K562 (cell line): ENCODE data around the gene LCN15. TPM values are rescaled to one million over a fixed set of nuclear protein-coding genes. Genes with fewer than 3 reads are reported as not detected.

ENCODE experiments used
- ATF6 ChIP-seq: sonication (generic); formaldehyde crosslinking; IDR thresholded peaks from 2 replicates; pipeline ENCODE4 v1.4.0; 2020; ENCODE audit warnings: mild to moderate bottlenecking, missing genetic modification reagents
- CBX3 ChIP-seq, 2 experiments: IDR thresholded peaks; 1 replicate in 1 of 2; 2 replicates in 1 of 2; pipeline ENCODE4 v1.6.1; 2012; ENCODE audit warnings: inconsistent platforms in 2 of 2, low read length in 2 of 2, borderline replicate concordance in 1 of 2, control low read depth in 1 of 2
- GATAD2A ChIP-seq: fragments of 450-650 bp; IDR thresholded peaks from 2 replicates; pipeline ENCODE4 v1.6.1; 2017
- KDM2B ChIP-seq: fragments of 250-450 bp; sonication (Bioruptor Pico); IDR thresholded peaks from 2 replicates; pipeline ENCODE4 v1.8.0; 2021; ENCODE audit warnings: mild to moderate bottlenecking, moderate library complexity
- NR4A1 ChIP-seq, 2 experiments: fragments of 250-450 bp in 1 of 2; fragments of 450-650 bp in 1 of 2; sonication (Bioruptor Pico) in 1 of 2; IDR thresholded peaks; 2 replicates each; pipeline versions ENCODE4 v1.4.0 to v1.6.1; 2016 to 2020; ENCODE audit warnings: mild to moderate bottlenecking in 2 of 2, missing compliant biosample characterization in 1 of 2, missing genetic modification characterization in 1 of 2, moderate library complexity in 1 of 2
- NRF1 ChIP-seq, 2 experiments: fragments of 450-650 bp; IDR thresholded peaks in 1 of 2; conservative IDR thresholded peaks in 1 of 2; 2 replicates each; pipeline ENCODE4 v1.6.1; 2014; ENCODE audit warnings: mild to moderate bottlenecking in 2 of 2
- RBM14 ChIP-seq: fragments of 200-400 bp; formaldehyde crosslinking; IDR thresholded peaks from 2 replicates; pipeline ENCODE4 v1.6.1; 2018; ENCODE audit warnings: low read depth, mild to moderate bottlenecking, low read length, moderate library complexity, borderline replicate concordance; ENCODE audit not compliant: insufficient read depth
- SMARCC2 ChIP-seq: fragments of 450-650 bp; IDR thresholded peaks from 2 replicates; pipeline ENCODE4 v1.6.1; 2017; ENCODE audit warnings: antibody characterized with exemption, moderate library complexity, mild to moderate bottlenecking, low read depth
- ZNF408 ChIP-seq: fragments of 250-450 bp; sonication (Bioruptor Pico); IDR thresholded peaks from 2 replicates; pipeline ENCODE4 v1.4.0; 2020; ENCODE audit warnings: low read depth, mild to moderate bottlenecking, moderate library complexity
- ZNF76 ChIP-seq: fragments of 250-450 bp; sonication (Bioruptor Pico); IDR thresholded peaks from 2 replicates; pipeline ENCODE4 v1.4.0; 2020; ENCODE audit warnings: mild to moderate bottlenecking, moderate library complexity, borderline replicate concordance
- polyA plus RNA-seq, 8 experiments: library from polyadenylated mRNA; depleted of rRNA in 4 of 8; stranded (reverse) in 5 of 8; unstranded in 3 of 8; fragments of >200 nt; fragmentation: Nextera tagmentation in 2 of 8; fragmentation: Illumina TruSeq in 1 of 8; extraction: Ambion mirVana in 2 of 8; extraction: Trizol in 1 of 8; gene quantifications; 2 replicates each; pipeline versions ENCODE4 v1.2.1 to v1.2.3, GENCODE V29; 2011 to 2014; ENCODE audit warnings: inconsistent platforms in 1 of 8, missing spikeins in 1 of 8
- total RNA-seq, 7 experiments: library from RNA; depleted of rRNA in 6 of 7; stranded (reverse); fragments of >200 nt in 6 of 7; fragmentation: Illumina TruSeq in 2 of 7; extraction: Trizol in 2 of 7; gene quantifications; 2 replicates each; pipeline versions ENCODE4 v1.2.1 to v1.2.3, GENCODE V29; 2011 to 2021; ENCODE audit warnings: low replicate concordance in 1 of 7
- TF ChIP-seq, protein P1 (sequence below), 2 experiments: fragments of 450-650 bp in 1 of 2; sonication (generic) in 1 of 2; formaldehyde crosslinking in 1 of 2; IDR thresholded peaks; 2 replicates each; pipeline versions ENCODE4 v1.7.1 to v1.9.0; 2016 to 2022; ENCODE audit warnings: inconsistent platforms in 1 of 2, mild to moderate bottlenecking in 1 of 2, missing genetic modification reagents in 1 of 2
- TF ChIP-seq, protein P2 (sequence below): fragments of 450-650 bp; IDR thresholded peaks from 2 replicates; pipeline ENCODE4 v1.6.1; 2016; ENCODE audit warnings: borderline replicate concordance

LCN15 gene
- total and polyA plus RNA-seq, 9 of the 15 experiments (the other 6 are each of a cell fraction or from before 2014, with no cell fraction given): 0.66 TPM; not detected in 8

- TF ChIP-seq NR4A1 (CRISPR knock-in tag; IDR thresholded peaks at IDR 0.05): no peak
- no peak for TF ChIP-seq NR4A1 (tag; IDR thresholded peaks at IDR 0.05)
- TF ChIP-seq ZNF408 (CRISPR knock-in tag): no peak
- TF ChIP-seq, protein P1, sequence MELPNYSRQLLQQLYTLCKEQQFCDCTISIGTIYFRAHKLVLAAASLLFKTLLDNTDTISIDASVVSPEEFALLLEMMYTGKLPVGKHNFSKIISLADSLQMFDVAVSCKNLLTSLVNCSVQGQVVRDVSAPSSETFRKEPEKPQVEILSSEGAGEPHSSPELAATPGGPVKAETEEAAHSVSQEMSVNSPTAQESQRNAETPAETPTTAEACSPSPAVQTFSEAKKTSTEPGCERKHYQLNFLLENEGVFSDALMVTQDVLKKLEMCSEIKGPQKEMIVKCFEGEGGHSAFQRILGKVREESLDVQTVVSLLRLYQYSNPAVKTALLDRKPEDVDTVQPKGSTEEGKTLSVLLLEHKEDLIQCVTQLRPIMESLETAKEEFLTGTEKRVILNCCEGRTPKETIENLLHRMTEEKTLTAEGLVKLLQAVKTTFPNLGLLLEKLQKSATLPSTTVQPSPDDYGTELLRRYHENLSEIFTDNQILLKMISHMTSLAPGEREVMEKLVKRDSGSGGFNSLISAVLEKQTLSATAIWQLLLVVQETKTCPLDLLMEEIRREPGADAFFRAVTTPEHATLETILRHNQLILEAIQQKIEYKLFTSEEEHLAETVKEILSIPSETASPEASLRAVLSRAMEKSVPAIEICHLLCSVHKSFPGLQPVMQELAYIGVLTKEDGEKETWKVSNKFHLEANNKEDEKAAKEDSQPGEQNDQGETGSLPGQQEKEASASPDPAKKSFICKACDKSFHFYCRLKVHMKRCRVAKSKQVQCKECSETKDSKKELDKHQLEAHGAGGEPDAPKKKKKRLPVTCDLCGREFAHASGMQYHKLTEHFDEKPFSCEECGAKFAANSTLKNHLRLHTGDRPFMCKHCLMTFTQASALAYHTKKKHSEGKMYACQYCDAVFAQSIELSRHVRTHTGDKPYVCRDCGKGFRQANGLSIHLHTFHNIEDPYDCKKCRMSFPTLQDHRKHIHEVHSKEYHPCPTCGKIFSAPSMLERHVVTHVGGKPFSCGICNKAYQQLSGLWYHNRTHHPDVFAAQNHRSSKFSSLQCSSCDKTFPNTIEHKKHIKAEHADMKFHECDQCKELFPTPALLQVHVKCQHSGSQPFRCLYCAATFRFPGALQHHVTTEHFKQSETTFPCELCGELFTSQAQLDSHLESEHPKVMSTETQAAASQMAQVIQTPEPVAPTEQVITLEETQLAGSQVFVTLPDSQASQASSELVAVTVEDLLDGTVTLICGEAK (IDR thresholded peaks at IDR 0.05): 0 out of 2 replicates have a peak, but pooled peaks have one; percentile 33
- TF ChIP-seq, protein P1 (CRISPR knock-in tag; IDR thresholded peaks at IDR 0.05): no peak
- TF ChIP-seq RBM14: 0 out of 2 replicates have a peak, but pooled peaks have one; percentile 36
- TF ChIP-seq NRF1 (conservative IDR thresholded peaks at IDR 0.05 in 1 of 2, IDR thresholded peaks at IDR 0.05 in 1 of 2): peak; percentile 92 to 94
- 0 out of 2 replicates have a peak, but pooled peaks have one; percentile 33 for TF ChIP-seq ZNF76 (CRISPR knock-in tag)
- TF ChIP-seq GATAD2A: peak; percentile 50; the same call in 1 of the 2 replicates
- TF ChIP-seq, protein P2, sequence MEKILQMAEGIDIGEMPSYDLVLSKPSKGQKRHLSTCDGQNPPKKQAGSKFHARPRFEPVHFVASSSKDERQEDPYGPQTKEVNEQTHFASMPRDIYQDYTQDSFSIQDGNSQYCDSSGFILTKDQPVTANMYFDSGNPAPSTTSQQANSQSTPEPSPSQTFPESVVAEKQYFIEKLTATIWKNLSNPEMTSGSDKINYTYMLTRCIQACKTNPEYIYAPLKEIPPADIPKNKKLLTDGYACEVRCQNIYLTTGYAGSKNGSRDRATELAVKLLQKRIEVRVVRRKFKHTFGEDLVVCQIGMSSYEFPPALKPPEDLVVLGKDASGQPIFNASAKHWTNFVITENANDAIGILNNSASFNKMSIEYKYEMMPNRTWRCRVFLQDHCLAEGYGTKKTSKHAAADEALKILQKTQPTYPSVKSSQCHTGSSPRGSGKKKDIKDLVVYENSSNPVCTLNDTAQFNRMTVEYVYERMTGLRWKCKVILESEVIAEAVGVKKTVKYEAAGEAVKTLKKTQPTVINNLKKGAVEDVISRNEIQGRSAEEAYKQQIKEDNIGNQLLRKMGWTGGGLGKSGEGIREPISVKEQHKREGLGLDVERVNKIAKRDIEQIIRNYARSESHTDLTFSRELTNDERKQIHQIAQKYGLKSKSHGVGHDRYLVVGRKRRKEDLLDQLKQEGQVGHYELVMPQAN: peak; percentile 30; the same call in 1 of the 2 replicates
- TF ChIP-seq SMARCC2: no peak
- TF ChIP-seq KDM2B (CRISPR knock-in tag): 0 out of 2 replicates have a peak, but pooled peaks have one; percentile 48
- peak in 1 of 2 experiments; percentile 14; a peak in 1 of 3 replicates for TF ChIP-seq CBX3 (IDR thresholded peaks at IDR 0.05; ENCODE audit: borderline replicate concordance in 1 of 2, low read length in 2 of 2)
- no peak for TF ChIP-seq ATF6 (CRISPR knock-in tag)
Observed at GRCh38 chr9:136807281-136808074, 43.2 kb upstream of the LCN15 start, which contains the start of gene RABL6 (continued).
